Tibial nerve (tissue), 4 donors: ENCODE measurements around the gene PTPRD. TPM values are rescaled to one million over a fixed set of nuclear protein-coding genes. Genes with fewer than 3 reads are reported as not detected.

Experiments used
- DNase-seq, 2 donors: peaks; one replicate each; pipeline ENCODE4 v3.0.0-alpha.2; 2019; ENCODE audit warnings: low spot score in 2 of 2
- H3K27ac ChIP-seq, 4 donors: fragments of 200-600 bp; sonication (generic) in 3 of 4; one replicate each; pipeline ENCODE4 v1.5.1; 2017 to 2019; ENCODE audit warnings: mild to moderate bottlenecking in 1 of 4
- H3K27me3 ChIP-seq, 2 donors: fragments of 200-600 bp; sonication (generic) in 1 of 2; one replicate each; pipeline versions ENCODE4 v1.5.1 to v1.6.0; 2017 to 2019
- H3K36me3 ChIP-seq, 3 donors: fragments of 200-600 bp; sonication (generic); one replicate each; pipeline ENCODE4 v1.5.1; 2018 to 2019
- H3K4me1 ChIP-seq, 4 donors: fragments of 200-600 bp; sonication (generic) in 3 of 4; one replicate each; pipeline ENCODE4 v1.5.1; 2017 to 2019
- H3K4me3 ChIP-seq, 4 donors: fragments of 200-600 bp; sonication (generic) in 3 of 4; one replicate each; pipeline ENCODE4 v1.5.1; 2017 to 2019; ENCODE audit warnings: mild to moderate bottlenecking in 1 of 4, moderate library complexity in 1 of 4
- H3K9me3 ChIP-seq, 4 donors: fragments of 200-600 bp; sonication (generic) in 3 of 4; one replicate each; pipeline ENCODE4 v1.5.1; 2017 to 2019
- EP300 ChIP-seq, 2 donors: sonication (generic); formaldehyde crosslinking; IDR thresholded peaks; one replicate each; pipeline ENCODE4 v1.6.1; 2017; ENCODE audit warnings: antibody characterized with exemption in 2 of 2, mild to moderate bottlenecking in 1 of 2
- POLR2A ChIP-seq, 2 donors: fragments of 450-650 bp; IDR thresholded peaks; one replicate each; pipeline ENCODE4 v1.6.1; 2017; ENCODE audit warnings: antibody characterized with exemption in 2 of 2, mild to moderate bottlenecking in 2 of 2, moderate library complexity in 2 of 2
- WGBS, 2 donors: methylation state at CpG; one replicate each; pipeline ENCODE4 v1.1.5; 2018; 5-methylcytosine and 5-hydroxymethylcytosine counted together
- total RNA-seq, 4 donors: library from RNA; depleted of rRNA; stranded (reverse); fragments of >200 nt; gene quantifications; one replicate each; pipeline ENCODE4 v1.1.0, GENCODE V29; 2016
- TF ChIP-seq, protein P1 (sequence below), 5 experiments: fragments of 200-600 bp in 3 of 5; fragments of 450-650 bp in 2 of 5; sonication (generic) in 3 of 5; IDR thresholded peaks; one replicate each; pipeline ENCODE4 v1.5.1; 2016 to 2019; ENCODE audit warnings: antibody characterized with exemption in 5 of 5, mild to moderate bottlenecking in 3 of 5, moderate library complexity in 2 of 5

Gene PTPRD
- total RNA-seq, 4 donors from 2014 or later = 1.7 to 13.2 (median 5.1) TPM

DNA sequence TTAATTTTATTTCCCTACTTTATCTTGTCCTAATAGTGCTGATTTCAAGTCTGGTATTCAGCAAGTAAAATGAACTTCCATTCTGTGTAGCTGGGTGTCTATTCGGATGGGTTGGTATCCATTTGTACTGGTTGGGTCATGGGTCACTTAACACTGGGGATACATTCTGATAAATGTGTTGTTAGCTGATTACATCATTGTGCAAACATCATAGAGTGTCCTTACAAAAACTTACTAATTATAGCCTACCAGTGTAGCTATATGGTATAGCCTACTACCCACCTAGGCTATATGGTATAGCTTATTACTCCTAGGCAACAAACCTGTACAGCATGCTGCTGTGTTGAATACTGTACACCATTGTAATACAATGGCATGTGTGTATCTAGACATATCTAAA is 1439.5 kb downstream of the PTPRD start:
- TF ChIP-seq EP300 (IDR thresholded peaks at IDR 0.05) = no peak
- no peak for TF ChIP-seq POLR2A (IDR thresholded peaks at IDR 0.05)
- TF ChIP-seq, protein P1, sequence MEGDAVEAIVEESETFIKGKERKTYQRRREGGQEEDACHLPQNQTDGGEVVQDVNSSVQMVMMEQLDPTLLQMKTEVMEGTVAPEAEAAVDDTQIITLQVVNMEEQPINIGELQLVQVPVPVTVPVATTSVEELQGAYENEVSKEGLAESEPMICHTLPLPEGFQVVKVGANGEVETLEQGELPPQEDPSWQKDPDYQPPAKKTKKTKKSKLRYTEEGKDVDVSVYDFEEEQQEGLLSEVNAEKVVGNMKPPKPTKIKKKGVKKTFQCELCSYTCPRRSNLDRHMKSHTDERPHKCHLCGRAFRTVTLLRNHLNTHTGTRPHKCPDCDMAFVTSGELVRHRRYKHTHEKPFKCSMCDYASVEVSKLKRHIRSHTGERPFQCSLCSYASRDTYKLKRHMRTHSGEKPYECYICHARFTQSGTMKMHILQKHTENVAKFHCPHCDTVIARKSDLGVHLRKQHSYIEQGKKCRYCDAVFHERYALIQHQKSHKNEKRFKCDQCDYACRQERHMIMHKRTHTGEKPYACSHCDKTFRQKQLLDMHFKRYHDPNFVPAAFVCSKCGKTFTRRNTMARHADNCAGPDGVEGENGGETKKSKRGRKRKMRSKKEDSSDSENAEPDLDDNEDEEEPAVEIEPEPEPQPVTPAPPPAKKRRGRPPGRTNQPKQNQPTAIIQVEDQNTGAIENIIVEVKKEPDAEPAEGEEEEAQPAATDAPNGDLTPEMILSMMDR (IDR thresholded peaks at IDR 0.05) = no peak
- 70 to 74% methylated on average over 1 of the region's 1 CpG for WGBS, 2 donors
- Histone ChIP-seq H3K27me3 (no peaks in the 10 kb centered on the region), H3K4me3 (no peak overlapping the region), H3K9me3 (no peaks in the 10 kb centered on the region), H3K36me3 (no peaks in the 10 kb centered on the region), H3K27ac (no peak overlapping the region), H3K4me1 (no peaks in the 10 kb centered on the region)
- DNase-seq = no peak

DNA sequence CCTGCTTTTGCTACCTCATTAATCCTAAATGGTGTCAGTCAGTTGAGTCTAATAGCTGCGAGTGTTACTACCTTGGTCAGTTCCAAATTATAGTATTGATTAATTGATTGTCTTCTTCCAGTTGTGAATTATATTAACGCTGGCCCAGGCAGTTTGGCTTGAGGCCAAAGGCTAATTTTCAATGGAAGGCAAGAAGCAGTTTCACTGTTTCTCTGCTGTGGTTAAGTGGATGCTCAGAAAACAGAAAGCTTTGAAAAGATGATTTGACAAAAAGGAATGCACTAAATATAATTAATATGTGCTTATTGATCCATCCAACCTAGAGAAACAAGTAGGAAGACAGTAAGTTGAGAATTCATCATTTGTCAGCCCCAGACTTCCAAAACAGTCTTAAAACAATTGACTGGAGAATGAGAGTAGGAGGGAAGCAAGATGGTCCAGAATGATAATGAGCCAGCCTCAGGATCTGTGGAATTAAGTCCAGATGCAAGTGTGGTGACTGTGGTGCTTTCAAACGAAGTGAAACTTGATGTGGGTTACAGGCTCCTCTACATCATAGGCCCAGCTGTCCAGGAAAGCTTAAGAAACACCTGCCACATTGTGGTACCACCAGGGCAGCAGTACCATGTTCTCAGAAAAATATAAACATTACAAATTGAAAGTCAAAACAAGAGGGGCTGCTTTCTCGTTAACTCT is 1442.2 kb downstream of the PTPRD start:
- Histone ChIP-seq H3K4me3 (no peak overlapping the region), H3K27me3 (no peaks in the 10 kb centered on the region), H3K9me3 (no peaks in the 10 kb centered on the region), H3K27ac (no peak overlapping the region), H3K4me1 (no peaks in the 10 kb centered on the region), H3K36me3 (no peaks in the 10 kb centered on the region)
- TF ChIP-seq, protein P1 (IDR thresholded peaks at IDR 0.05) = no peak
- no peak for TF ChIP-seq POLR2A (IDR thresholded peaks at IDR 0.05)
- TF ChIP-seq EP300 (IDR thresholded peaks at IDR 0.05) = no peak
- 27 to 31% methylated on average over 4 of the region's 4 CpGs for WGBS, 2 donors
- no peak for DNase-seq

DNA sequence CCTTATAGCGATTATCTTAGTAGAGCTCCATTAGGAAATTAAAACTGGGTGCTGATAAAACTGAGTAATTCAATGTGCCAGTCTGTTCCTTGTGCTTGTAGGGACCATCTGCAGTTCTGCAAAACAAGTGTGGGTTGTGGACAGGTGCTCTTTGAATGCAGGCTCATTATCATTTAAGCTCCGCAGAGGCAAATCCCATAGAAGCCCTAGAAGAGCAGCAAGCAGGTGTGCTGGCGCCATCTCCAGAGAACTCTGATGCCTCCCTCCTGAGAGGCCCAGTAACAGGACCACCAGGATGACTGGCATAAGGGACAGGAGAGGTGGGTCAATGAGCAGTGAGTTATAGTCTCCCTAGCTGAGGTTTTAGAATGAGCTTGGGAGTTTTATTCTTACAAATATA is 1470.8 kb downstream of the PTPRD start:
- Histone ChIP-seq H3K27ac (no peak overlapping the region), H3K4me1 (no peaks in the 10 kb centered on the region), H3K36me3 (no peaks in the 10 kb centered on the region), H3K9me3 (no peaks in the 10 kb centered on the region), H3K4me3 (no peak overlapping the region), H3K27me3 (no peaks in the 10 kb centered on the region)
- TF ChIP-seq, protein P1 (IDR thresholded peaks at IDR 0.05) = no peak
- TF ChIP-seq EP300 (IDR thresholded peaks at IDR 0.05) (no peak), POLR2A (IDR thresholded peaks at IDR 0.05) (no peak)
- DNase-seq = no peak
- WGBS, 2 donors = 72 to 74% methylated on average over 3 of the region's 3 CpGs

DNA sequence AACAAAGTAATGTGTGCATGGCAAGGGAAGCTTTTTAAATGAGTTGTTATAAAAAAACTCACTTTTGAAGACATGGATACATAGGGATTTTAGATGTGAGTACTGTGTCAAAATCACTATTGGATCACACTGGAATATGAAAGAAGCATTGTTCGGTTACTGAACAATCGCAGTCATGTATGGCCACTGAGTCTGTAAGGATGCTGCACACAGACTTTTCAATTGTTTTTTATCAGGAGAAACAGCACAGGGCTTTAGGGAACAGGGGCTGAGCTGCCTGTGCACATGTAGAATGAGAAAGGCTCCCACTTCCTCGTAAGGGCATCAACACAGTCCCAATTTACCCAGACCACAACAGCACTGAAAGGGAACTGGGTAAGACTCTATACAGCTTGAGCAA is 1479.3 kb downstream of the PTPRD start:
- WGBS, 2 donors = 53 to 66% methylated on average over 3 of the region's 3 CpGs
- DNase-seq = no peak
- no peaks in the 10 kb centered on the region for H3K36me3 ChIP-seq
- H3K4me1 ChIP-seq = no peaks in the 10 kb centered on the region
- H3K27me3 ChIP-seq = no peaks in the 10 kb centered on the region
- no peak for TF ChIP-seq EP300 (IDR thresholded peaks at IDR 0.05)
- TF ChIP-seq POLR2A (IDR thresholded peaks at IDR 0.05) = no peak
- TF ChIP-seq, protein P1 (IDR thresholded peaks at IDR 0.05) = no peak
- no peak overlapping the region for H3K27ac ChIP-seq
- no peak overlapping the region for H3K4me3 ChIP-seq
- H3K9me3 ChIP-seq = no peaks in the 10 kb centered on the region

DNA sequence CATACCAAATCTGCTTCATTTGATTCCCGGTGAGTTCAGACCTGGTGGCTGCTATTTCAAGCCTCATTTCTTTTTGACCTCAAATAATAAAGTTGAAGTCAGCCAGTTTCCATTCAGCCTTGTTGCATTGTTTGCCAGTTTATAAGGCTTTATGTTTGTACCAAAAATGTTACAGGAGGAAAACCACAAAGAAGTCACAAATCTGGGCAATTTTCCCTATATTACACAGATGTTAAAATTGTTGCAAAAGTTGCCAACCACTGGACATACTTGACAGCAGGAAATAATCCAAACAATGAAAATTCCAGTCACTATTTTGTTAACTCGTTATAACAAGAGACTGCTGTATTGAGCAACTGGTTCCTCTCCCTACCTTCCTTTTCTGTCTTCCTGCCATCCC is 1488.2 kb downstream of the PTPRD start:
- TF ChIP-seq, protein P1 (IDR thresholded peaks at IDR 0.05) = no peak
- TF ChIP-seq EP300 (IDR thresholded peaks at IDR 0.05) = no peak
- no peak for TF ChIP-seq POLR2A (IDR thresholded peaks at IDR 0.05)
- H3K4me1 ChIP-seq = no peaks in the 10 kb centered on the region
- H3K4me3 ChIP-seq = no peak overlapping the region
- no peaks in the 10 kb centered on the region for H3K27me3 ChIP-seq
- DNase-seq = no peak
- no peaks in the 10 kb centered on the region for H3K36me3 ChIP-seq
- 12 to 19% methylated on average over 2 of the region's 2 CpGs for WGBS, 2 donors
- no peak overlapping the region for H3K27ac ChIP-seq
- H3K9me3 ChIP-seq = no peaks in the 10 kb centered on the region
